GM18517 (cell line): ENCODE data around the gene SRI.
"Not testable (repeated sequence)": the region's sequence is repeated elsewhere in the genome, so short reads cannot be mapped to it uniquely, and the experiment has no call there.

ENCODE experiments used
- ATAC-seq: cut with Tn5 transposase; IDR thresholded peaks from one replicate; pipeline ENCODE4 v1.9.1; 2021; ENCODE audit warnings: mild to moderate bottlenecking, moderate library complexity; ENCODE audit not compliant: unreplicated experiment

The SRI gene

GRCh38 chr7:88184848-88185304, 35.0 kb downstream of the SRI start:
- no peak for ATAC-seq

GRCh38 chr7:88183051-88183450, 36.8 kb downstream of the SRI start:
- no peak for ATAC-seq

- no peak for ATAC-seq
These were observed 43.6 kb downstream of the SRI start for GRCh38 chr7:88176190-88176589.

GRCh38 chr7:88172842-88173241, 47.0 kb downstream of the SRI start:
- no peak for ATAC-seq

GRCh38 chr7:88169717-88170320, 50.0 kb downstream of the SRI start:
- ATAC-seq = peak; percentile 50

- no peak for ATAC-seq
These were observed 52.1 kb downstream of the SRI start for GRCh38 chr7:88167721-88168120.

- no peak for ATAC-seq
These were observed 52.6 kb downstream of the SRI start for GRCh38 chr7:88167223-88167622.

- ATAC-seq = no peak
These were observed 54.1 kb downstream of the SRI start for GRCh38 chr7:88165697-88166096.

- ATAC-seq = not testable (repeated sequence)
These were observed 60.1 kb downstream of the SRI start for GRCh38 chr7:88159741-88160140.

GRCh38 chr7:88156356-88156755, 63.5 kb downstream of the SRI start:
- no peak for ATAC-seq

- ATAC-seq = no peak
These were observed 64.1 kb downstream of the SRI start for GRCh38 chr7:88155756-88156155.
